HG03342 (cell line): ENCODE data around the gene ERMARD.

ENCODE experiments used
- ATAC-seq: cut with Tn5 transposase; IDR thresholded peaks from one replicate; pipeline ENCODE4 v1.9.1; 2021; ENCODE audit warnings: mild to moderate bottlenecking, moderate library complexity; ENCODE audit not compliant: unreplicated experiment

Gene ERMARD

GRCh38 chr6:169783401-169783800 is 32.0 kb downstream of the ERMARD start:
- ATAC-seq: no peak

GRCh38 chr6:169783971-169784820 is 32.8 kb downstream of the ERMARD start:
- no peak for ATAC-seq

GRCh38 chr6:169784821-169785340 is 33.5 kb downstream of the ERMARD start:
- ATAC-seq: no peak

- ATAC-seq: no peak
These were observed 34.1 kb downstream of the ERMARD start for GRCh38 chr6:169785566-169785965.

- ATAC-seq: no peak
These were observed 34.9 kb downstream of the ERMARD start for GRCh38 chr6:169786349-169786748.

- no peak for ATAC-seq
These were observed 36.4 kb downstream of the ERMARD start for GRCh38 chr6:169787797-169788196.

GRCh38 chr6:169788809-169789145 is 37.4 kb downstream of the ERMARD start:
- no peak for ATAC-seq

- ATAC-seq: no peak
These were observed 37.9 kb downstream of the ERMARD start for GRCh38 chr6:169789146-169789943.

GRCh38 chr6:169789944-169790927 is 38.8 kb downstream of the ERMARD start:
- peak; percentile 97 for ATAC-seq

GRCh38 chr6:169791721-169792131 is 40.3 kb downstream of the ERMARD start:
- ATAC-seq: no peak

GRCh38 chr6:169792306-169793015 is 41.0 kb downstream of the ERMARD start:
- no peak for ATAC-seq

GRCh38 chr6:169793408-169793807 is 42.0 kb downstream of the ERMARD start:
- no peak for ATAC-seq

- no peak for ATAC-seq
These were observed 43.1 kb downstream of the ERMARD start for GRCh38 chr6:169794317-169795055.

GRCh38 chr6:169795196-169795595 is 43.8 kb downstream of the ERMARD start:
- ATAC-seq: no peak

- no peak for ATAC-seq
These were observed 47.5 kb downstream of the ERMARD start for GRCh38 chr6:169798764-169799473.

GRCh38 chr6:169799474-169799926 is 48.1 kb downstream of the ERMARD start:
- ATAC-seq: no peak

GRCh38 chr6:169800116-169800667 is 48.8 kb downstream of the ERMARD start:
- ATAC-seq: no peak

- no peak for ATAC-seq
These were observed 49.4 kb downstream of the ERMARD start for GRCh38 chr6:169800668-169801395.
